K562 (cell line): ENCODE results near the gene ELOVL1. TPM values are rescaled to one million over a fixed set of nuclear protein-coding genes. Genes with fewer than 3 reads are reported as not detected.
A peak's percentile ranks its signal among the peaks of the same experiment; 100 is the strongest.

Experiments
- ATF3 ChIP-seq, 2 experiments: fragments of 450-650 bp in 1 of 2; sonication (generic) in 1 of 2; formaldehyde crosslinking in 1 of 2; IDR thresholded peaks in 1 of 2; conservative IDR thresholded peaks in 1 of 2; 2 replicates each; pipeline versions ENCODE4 v1.6.1 to v1.8.1; 2016 to 2023; ENCODE audit warnings: mild to moderate bottlenecking in 2 of 2, moderate library complexity in 2 of 2, inconsistent platforms in 1 of 2, missing genetic modification reagents in 1 of 2
- CREB5 ChIP-seq: fragments of 250-450 bp; sonication (Bioruptor Pico); IDR thresholded peaks from 2 replicates; pipeline ENCODE4 v1.5.0; 2020; ENCODE audit warnings: mild to moderate bottlenecking
- HMG20A ChIP-seq: fragments of 450-650 bp; formaldehyde crosslinking; conservative IDR thresholded peaks from 2 replicates; pipeline ENCODE4 v1.4.0; 2020; ENCODE audit warnings: mild to moderate bottlenecking, mixed read lengths
- HNRNPUL1 ChIP-seq: fragments of 200-400 bp; formaldehyde crosslinking; IDR thresholded peaks from 2 replicates; pipeline ENCODE4 v1.6.1; 2017; ENCODE audit warnings: low read length
- NR0B1 ChIP-seq: fragments of 450-650 bp; IDR thresholded peaks from one replicate; pipeline ENCODE4 v1.6.1; 2018; ENCODE audit warnings: mild to moderate bottlenecking, moderate library complexity; ENCODE audit not compliant: partially characterized antibody
- PTTG1 ChIP-seq: fragments of 450-650 bp; IDR thresholded peaks from 2 replicates; pipeline ENCODE4 v1.6.1; 2016; ENCODE audit warnings: low read depth, mild to moderate bottlenecking, missing genetic modification characterization, missing compliant biosample characterization
- RBM22 ChIP-seq: fragments of 200-400 bp; formaldehyde crosslinking; IDR thresholded peaks from 2 replicates; pipeline ENCODE4 v1.6.1; 2018; ENCODE audit warnings: low read length, low read depth; ENCODE audit not compliant: poor library complexity, severe bottlenecking
- SMARCA4 ChIP-seq: fragments of 450-650 bp; IDR thresholded peaks from 2 replicates; pipeline ENCODE4 v1.6.1; 2016
- TBP ChIP-seq: optimal IDR thresholded peaks from 2 replicates; pipeline ENCODE3; 2011; ENCODE audit warnings: low read depth, low read length, improper control_type of control experiment
- TCF7 ChIP-seq: sonication (generic); IDR thresholded peaks from 2 replicates; pipeline ENCODE4 v1.6.1; 2016; ENCODE audit warnings: antibody characterized with exemption, borderline replicate concordance
- ZNF592 ChIP-seq: fragments of 450-650 bp; IDR thresholded peaks from 2 replicates; pipeline ENCODE4 v1.6.1; 2017; ENCODE audit warnings: antibody characterized with exemption, mild to moderate bottlenecking
- polyA plus RNA-seq, 8 experiments: library from polyadenylated mRNA; depleted of rRNA in 4 of 8; stranded (reverse) in 5 of 8; unstranded in 3 of 8; fragments of >200 nt; fragmentation: Nextera tagmentation in 2 of 8; fragmentation: Illumina TruSeq in 1 of 8; extraction: Ambion mirVana in 2 of 8; extraction: Trizol in 1 of 8; gene quantifications; 2 replicates each; pipeline versions ENCODE4 v1.2.1 to v1.2.3, GENCODE V29; 2011 to 2014; ENCODE audit warnings: inconsistent platforms in 1 of 8, missing spikeins in 1 of 8
- total RNA-seq, 7 experiments: library from RNA; depleted of rRNA in 6 of 7; stranded (reverse); fragments of >200 nt in 6 of 7; fragmentation: Illumina TruSeq in 2 of 7; extraction: Trizol in 2 of 7; gene quantifications; 2 replicates each; pipeline versions ENCODE4 v1.2.1 to v1.2.3, GENCODE V29; 2011 to 2021; ENCODE audit warnings: low replicate concordance in 1 of 7
- TF ChIP-seq, protein P1 (sequence below): sonication (generic); formaldehyde crosslinking; IDR thresholded peaks from 2 replicates; pipeline ENCODE4 v1.8.1; 2023; ENCODE audit warnings: mild to moderate bottlenecking, missing genetic modification reagents

The ELOVL1 gene
- total and polyA plus RNA-seq, 9 of the 15 experiments (the other 6 are each of a cell fraction or from before 2014, with no cell fraction given) = 51.0 to 157 (median 70.3) TPM

- TF ChIP-seq ZNF592 (no peak), RBM22 (no peak), HMG20A (CRISPR knock-in tag) (no peak), TCF7 (no peak), TBP (no peak), NR0B1 (no peak), SMARCA4 (peak; percentile 90; the same call in 1 of the 2 replicates), CREB5 (CRISPR knock-in tag) (no peak), ATF3 (IDR thresholded peaks at IDR 0.05) (no peak), ATF3 (CRISPR knock-in tag; conservative IDR thresholded peaks at IDR 0.05) (0 out of 2 replicates have a peak, but pooled peaks have one; percentile 60), PTTG1 (tag) (no peak), HNRNPUL1 (no peak)
- TF ChIP-seq, protein P1, sequence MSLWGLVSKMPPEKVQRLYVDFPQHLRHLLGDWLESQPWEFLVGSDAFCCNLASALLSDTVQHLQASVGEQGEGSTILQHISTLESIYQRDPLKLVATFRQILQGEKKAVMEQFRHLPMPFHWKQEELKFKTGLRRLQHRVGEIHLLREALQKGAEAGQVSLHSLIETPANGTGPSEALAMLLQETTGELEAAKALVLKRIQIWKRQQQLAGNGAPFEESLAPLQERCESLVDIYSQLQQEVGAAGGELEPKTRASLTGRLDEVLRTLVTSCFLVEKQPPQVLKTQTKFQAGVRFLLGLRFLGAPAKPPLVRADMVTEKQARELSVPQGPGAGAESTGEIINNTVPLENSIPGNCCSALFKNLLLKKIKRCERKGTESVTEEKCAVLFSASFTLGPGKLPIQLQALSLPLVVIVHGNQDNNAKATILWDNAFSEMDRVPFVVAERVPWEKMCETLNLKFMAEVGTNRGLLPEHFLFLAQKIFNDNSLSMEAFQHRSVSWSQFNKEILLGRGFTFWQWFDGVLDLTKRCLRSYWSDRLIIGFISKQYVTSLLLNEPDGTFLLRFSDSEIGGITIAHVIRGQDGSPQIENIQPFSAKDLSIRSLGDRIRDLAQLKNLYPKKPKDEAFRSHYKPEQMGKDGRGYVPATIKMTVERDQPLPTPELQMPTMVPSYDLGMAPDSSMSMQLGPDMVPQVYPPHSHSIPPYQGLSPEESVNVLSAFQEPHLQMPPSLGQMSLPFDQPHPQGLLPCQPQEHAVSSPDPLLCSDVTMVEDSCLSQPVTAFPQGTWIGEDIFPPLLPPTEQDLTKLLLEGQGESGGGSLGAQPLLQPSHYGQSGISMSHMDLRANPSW (CRISPR knock-in tag) = no peak
Measured at GRCh38 chr1:43405219-43405875, 37.5 kb upstream of the ELOVL1 start (continued).
